HepG2 (cell line): Measurements from ENCODE around the gene QKI. TPM values are rescaled to one million over a fixed set of nuclear protein-coding genes. Genes with fewer than 3 reads are reported as not detected.

Experiments used
- CHD2 ChIP-seq: IDR thresholded peaks from 2 replicates; pipeline ENCODE4 v1.6.1; 2011; ENCODE audit warnings: low read depth, low read length, improper control_type of control experiment
- HHEX ChIP-seq: IDR thresholded peaks from 2 replicates; pipeline ENCODE4 v1.6.1; 2016; ENCODE audit warnings: control low read depth
- HOXA3 ChIP-seq: sonication (generic); formaldehyde crosslinking; IDR thresholded peaks from 2 replicates; pipeline ENCODE4 v1.5.0; 2020; ENCODE audit warnings: missing genetic modification reagents
- NR3C1 ChIP-seq: sonication (generic); formaldehyde crosslinking; IDR thresholded peaks from 2 replicates; pipeline ENCODE4 v1.4.0; 2020; ENCODE audit warnings: missing genetic modification reagents
- PAF1 ChIP-seq: IDR thresholded peaks from 2 replicates; pipeline ENCODE4 v1.6.1; 2016; ENCODE audit warnings: missing genetic modification reagents, missing compliant biosample characterization
- SIX4 ChIP-seq: sonication (generic); formaldehyde crosslinking; IDR thresholded peaks from 2 replicates; pipeline ENCODE4 v1.4.0; 2020; ENCODE audit warnings: missing genetic modification reagents
- THAP7 ChIP-seq: sonication (generic); formaldehyde crosslinking; IDR thresholded peaks from 2 replicates; pipeline ENCODE4 v1.8.1; 2023; ENCODE audit warnings: mild to moderate bottlenecking, missing genetic modification reagents
- TSC22D2 ChIP-seq: sonication (generic); formaldehyde crosslinking; IDR thresholded peaks from 2 replicates; pipeline ENCODE4 v1.5.1; 2020; ENCODE audit warnings: missing genetic modification reagents, mild to moderate bottlenecking, borderline replicate concordance
- YEATS4 ChIP-seq: sonication (generic); formaldehyde crosslinking; IDR thresholded peaks from 2 replicates; pipeline ENCODE4 v1.4.0; 2020; ENCODE audit warnings: missing genetic modification reagents, borderline replicate concordance
- YY1 ChIP-seq: IDR thresholded peaks from 2 replicates; pipeline ENCODE4 v1.6.1; 2011; ENCODE audit warnings: low read length, low read depth, moderate library complexity, mild to moderate bottlenecking; ENCODE audit not compliant: insufficient read depth, insufficient replicate concordance
- ZNF121 ChIP-seq: sonication (generic); formaldehyde crosslinking; IDR thresholded peaks from 2 replicates; pipeline ENCODE4 v1.5.0; 2020; ENCODE audit warnings: mild to moderate bottlenecking, missing genetic modification reagents
- ZNF20 ChIP-seq: sonication (generic); formaldehyde crosslinking; IDR thresholded peaks from 2 replicates; pipeline ENCODE4 v1.4.0; 2020; ENCODE audit warnings: mild to moderate bottlenecking, moderate library complexity, missing genetic modification reagents
- ZNF264 ChIP-seq: sonication (generic); formaldehyde crosslinking; IDR thresholded peaks from 2 replicates; pipeline ENCODE4 v1.4.0; 2020; ENCODE audit warnings: missing genetic modification reagents
- ZNF282 ChIP-seq: fragments of 450-650 bp; IDR thresholded peaks from 2 replicates; pipeline ENCODE4 v1.6.1; 2018; ENCODE audit not compliant: partially characterized antibody
- ZNF33B ChIP-seq: sonication (generic); formaldehyde crosslinking; IDR thresholded peaks from 2 replicates; pipeline ENCODE4 v1.5.1; 2020; ENCODE audit warnings: mild to moderate bottlenecking, missing genetic modification reagents
- ZNF451 ChIP-seq: sonication (generic); formaldehyde crosslinking; IDR thresholded peaks from 2 replicates; pipeline ENCODE4 v1.5.0; 2020; ENCODE audit warnings: mild to moderate bottlenecking, missing genetic modification reagents
- ZNF616 ChIP-seq: sonication (generic); formaldehyde crosslinking; IDR thresholded peaks from 2 replicates; pipeline ENCODE4 v1.5.0; 2020; ENCODE audit warnings: low read depth, mild to moderate bottlenecking, missing genetic modification reagents
- ZNF839 ChIP-seq: sonication (generic); formaldehyde crosslinking; IDR thresholded peaks from 2 replicates; pipeline ENCODE4 v1.4.0; 2020; ENCODE audit warnings: missing genetic modification reagents, mild to moderate bottlenecking, borderline replicate concordance
- ZSCAN21 ChIP-seq: sonication (generic); formaldehyde crosslinking; IDR thresholded peaks from 2 replicates; pipeline ENCODE4 v1.8.0; 2022; ENCODE audit warnings: mild to moderate bottlenecking, missing genetic modification reagents, moderate library complexity, borderline replicate concordance
- ZSCAN25 ChIP-seq: sonication (generic); formaldehyde crosslinking; IDR thresholded peaks from 2 replicates; pipeline ENCODE4 v1.8.0; 2022; ENCODE audit warnings: mild to moderate bottlenecking, missing genetic modification reagents
- polyA plus RNA-seq, 8 experiments: library from polyadenylated mRNA; depleted of rRNA in 3 of 8; stranded (reverse) in 7 of 8; unstranded in 1 of 8; fragments of >200 nt; fragmentation: Illumina TruSeq in 4 of 8; extraction: Trizol in 4 of 8; gene quantifications; 2 replicates each; pipeline versions ENCODE4 v1.2.1 to v1.2.3, GENCODE V29; 2011 to 2016; ENCODE audit warnings: low read depth in 4 of 8, missing spikeins in 1 of 8, mixed read lengths in 1 of 8; ENCODE audit not compliant: insufficient read depth in 1 of 8
- total RNA-seq, 5 experiments: library from RNA; depleted of rRNA; stranded (reverse); fragments of >200 nt; fragmentation: Illumina TruSeq; extraction: Trizol; gene quantifications; 2 replicates each; pipeline ENCODE4 v1.2.3, GENCODE V29; 2016; ENCODE audit warnings: low read depth in 1 of 5
- TF ChIP-seq, protein P1 (sequence below): sonication (generic); formaldehyde crosslinking; IDR thresholded peaks from 2 replicates; pipeline ENCODE4 v1.5.0; 2020; ENCODE audit warnings: mild to moderate bottlenecking, missing genetic modification reagents
- TF ChIP-seq, protein P2 (sequence below): IDR thresholded peaks from 2 replicates; pipeline ENCODE4 v1.6.1; 2016
- TF ChIP-seq, protein P3 (sequence below): sonication (generic); formaldehyde crosslinking; IDR thresholded peaks from 2 replicates; pipeline ENCODE4 v1.5.0; 2020; ENCODE audit warnings: missing genetic modification reagents
- TF ChIP-seq, protein P4 (sequence below): sonication (generic); formaldehyde crosslinking; IDR thresholded peaks from 2 replicates; pipeline ENCODE4 v1.4.0; 2020; ENCODE audit warnings: low read depth, mild to moderate bottlenecking, missing genetic modification reagents

The QKI gene
- total and polyA plus RNA-seq, 2 of the 13 experiments (the other 11 are each of a cell fraction or from before 2014, with no cell fraction given) = 136 to 137 TPM

DNA sequence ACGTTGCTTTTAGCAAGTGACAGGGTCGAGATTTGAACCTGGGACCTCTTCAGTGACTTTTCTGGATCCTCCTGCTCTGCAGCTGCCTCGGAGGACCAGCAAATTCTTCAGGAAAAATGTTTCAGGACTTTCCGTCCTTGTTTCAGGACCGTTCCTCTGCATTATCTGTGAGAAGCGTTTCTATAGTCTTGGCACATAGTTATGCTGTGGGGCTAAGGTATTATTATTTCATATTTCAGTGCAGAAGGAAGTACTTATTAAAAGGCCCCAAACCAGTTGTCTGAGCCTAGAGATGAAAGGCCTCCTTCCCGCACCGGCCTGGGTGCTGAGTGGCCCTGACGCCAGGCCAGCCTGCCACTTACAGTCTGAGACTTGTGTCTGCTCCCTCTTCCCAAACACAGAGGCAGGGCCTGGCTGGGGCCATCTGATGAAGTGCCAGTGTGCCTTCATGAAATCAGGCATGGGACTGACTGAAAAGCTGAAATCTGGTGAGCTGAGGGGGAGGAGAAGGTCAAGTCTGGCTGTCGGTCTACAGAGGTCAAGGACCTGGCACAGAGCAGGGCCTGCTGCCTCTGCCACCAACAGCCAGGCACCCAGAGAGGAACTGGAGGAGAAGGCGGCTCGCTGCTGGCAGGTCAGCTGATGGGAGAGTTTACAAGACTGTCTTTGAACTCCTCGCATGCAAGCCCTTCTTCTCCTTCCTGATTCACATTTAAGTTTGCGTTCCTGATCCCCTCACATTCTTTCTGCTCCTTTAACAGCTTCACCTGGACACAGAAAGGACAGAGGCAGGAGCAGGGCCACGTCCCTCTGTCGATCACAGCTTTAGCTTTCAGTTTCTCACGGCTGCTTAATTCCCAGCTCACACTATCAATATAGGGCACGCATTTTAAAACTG lies 8.9 kb upstream of the QKI start (continued):
- TF ChIP-seq ZNF839 (CRISPR knock-in tag) (no peak), ZNF616 (CRISPR knock-in tag) (no peak; the same call in 1 of the 2 replicates), ZNF451 (CRISPR knock-in tag) (no peak), PAF1 (no peak), ZNF121 (CRISPR knock-in tag) (no peak), SIX4 (CRISPR knock-in tag) (no peak; the same call in 1 of the 2 replicates), YEATS4 (no peak; the same call in 1 of the 2 replicates), ZSCAN21 (0 out of 2 replicates have a peak, but pooled peaks have one; percentile 40), ZNF264 (no peak), ZNF33B (CRISPR knock-in tag) (peak; percentile 68; the same call in 1 of the 2 replicates), HHEX (CRISPR knock-in tag) (no peak), CHD2 (no peak), TSC22D2 (CRISPR knock-in tag) (no peak; the same call in 1 of the 2 replicates), HOXA3 (CRISPR knock-in tag) (peak; percentile 63; the same call in 1 of the 2 replicates), NR3C1 (CRISPR knock-in tag) (no peak), THAP7 (no peak), ZNF282 (no peak), ZNF20 (CRISPR knock-in tag) (no peak), ZSCAN25 (CRISPR knock-in tag) (no peak), YY1 (no peak)
- TF ChIP-seq, protein P1, sequence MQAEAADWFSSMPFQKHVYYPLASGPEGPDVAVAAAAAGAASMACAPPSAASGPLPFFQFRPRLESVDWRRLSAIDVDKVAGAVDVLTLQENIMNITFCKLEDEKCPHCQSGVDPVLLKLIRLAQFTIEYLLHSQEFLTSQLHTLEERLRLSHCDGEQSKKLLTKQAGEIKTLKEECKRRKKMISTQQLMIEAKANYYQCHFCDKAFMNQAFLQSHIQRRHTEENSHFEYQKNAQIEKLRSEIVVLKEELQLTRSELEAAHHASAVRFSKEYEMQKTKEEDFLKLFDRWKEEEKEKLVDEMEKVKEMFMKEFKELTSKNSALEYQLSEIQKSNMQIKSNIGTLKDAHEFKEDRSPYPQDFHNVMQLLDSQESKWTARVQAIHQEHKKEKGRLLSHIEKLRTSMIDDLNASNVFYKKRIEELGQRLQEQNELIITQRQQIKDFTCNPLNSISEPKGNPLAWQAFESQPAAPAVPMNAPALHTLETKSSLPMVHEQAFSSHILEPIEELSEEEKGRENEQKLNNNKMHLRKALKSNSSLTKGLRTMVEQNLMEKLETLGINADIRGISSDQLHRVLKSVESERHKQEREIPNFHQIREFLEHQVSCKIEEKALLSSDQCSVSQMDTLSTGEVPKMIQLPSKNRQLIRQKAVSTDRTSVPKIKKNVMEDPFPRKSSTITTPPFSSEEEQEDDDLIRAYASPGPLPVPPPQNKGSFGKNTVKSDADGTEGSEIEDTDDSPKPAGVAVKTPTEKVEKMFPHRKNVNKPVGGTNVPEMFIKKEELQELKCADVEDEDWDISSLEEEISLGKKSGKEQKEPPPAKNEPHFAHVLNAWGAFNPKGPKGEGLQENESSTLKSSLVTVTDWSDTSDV (CRISPR knock-in tag) = no peak
- TF ChIP-seq, protein P2, sequence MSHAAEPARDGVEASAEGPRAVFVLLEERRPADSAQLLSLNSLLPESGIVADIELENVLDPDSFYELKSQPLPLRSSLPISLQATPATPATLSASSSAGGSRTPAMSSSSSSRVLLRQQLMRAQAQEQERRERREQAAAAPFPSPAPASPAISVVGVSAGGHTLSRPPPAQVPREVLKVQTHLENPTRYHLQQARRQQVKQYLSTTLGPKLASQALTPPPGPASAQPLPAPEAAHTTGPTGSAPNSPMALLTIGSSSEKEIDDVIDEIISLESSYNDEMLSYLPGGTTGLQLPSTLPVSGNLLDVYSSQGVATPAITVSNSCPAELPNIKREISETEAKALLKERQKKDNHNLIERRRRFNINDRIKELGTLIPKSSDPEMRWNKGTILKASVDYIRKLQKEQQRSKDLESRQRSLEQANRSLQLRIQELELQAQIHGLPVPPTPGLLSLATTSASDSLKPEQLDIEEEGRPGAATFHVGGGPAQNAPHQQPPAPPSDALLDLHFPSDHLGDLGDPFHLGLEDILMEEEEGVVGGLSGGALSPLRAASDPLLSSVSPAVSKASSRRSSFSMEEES (CRISPR knock-in tag) = no peak
- TF ChIP-seq, protein P3, sequence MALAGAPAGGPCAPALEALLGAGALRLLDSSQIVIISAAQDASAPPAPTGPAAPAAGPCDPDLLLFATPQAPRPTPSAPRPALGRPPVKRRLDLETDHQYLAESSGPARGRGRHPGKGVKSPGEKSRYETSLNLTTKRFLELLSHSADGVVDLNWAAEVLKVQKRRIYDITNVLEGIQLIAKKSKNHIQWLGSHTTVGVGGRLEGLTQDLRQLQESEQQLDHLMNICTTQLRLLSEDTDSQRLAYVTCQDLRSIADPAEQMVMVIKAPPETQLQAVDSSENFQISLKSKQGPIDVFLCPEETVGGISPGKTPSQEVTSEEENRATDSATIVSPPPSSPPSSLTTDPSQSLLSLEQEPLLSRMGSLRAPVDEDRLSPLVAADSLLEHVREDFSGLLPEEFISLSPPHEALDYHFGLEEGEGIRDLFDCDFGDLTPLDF = no peak
- TF ChIP-seq, protein P4, sequence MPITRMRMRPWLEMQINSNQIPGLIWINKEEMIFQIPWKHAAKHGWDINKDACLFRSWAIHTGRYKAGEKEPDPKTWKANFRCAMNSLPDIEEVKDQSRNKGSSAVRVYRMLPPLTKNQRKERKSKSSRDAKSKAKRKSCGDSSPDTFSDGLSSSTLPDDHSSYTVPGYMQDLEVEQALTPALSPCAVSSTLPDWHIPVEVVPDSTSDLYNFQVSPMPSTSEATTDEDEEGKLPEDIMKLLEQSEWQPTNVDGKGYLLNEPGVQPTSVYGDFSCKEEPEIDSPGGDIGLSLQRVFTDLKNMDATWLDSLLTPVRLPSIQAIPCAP (CRISPR knock-in tag) = no peak
